ENCODE measurements around the gene MMP17.

DNA sequence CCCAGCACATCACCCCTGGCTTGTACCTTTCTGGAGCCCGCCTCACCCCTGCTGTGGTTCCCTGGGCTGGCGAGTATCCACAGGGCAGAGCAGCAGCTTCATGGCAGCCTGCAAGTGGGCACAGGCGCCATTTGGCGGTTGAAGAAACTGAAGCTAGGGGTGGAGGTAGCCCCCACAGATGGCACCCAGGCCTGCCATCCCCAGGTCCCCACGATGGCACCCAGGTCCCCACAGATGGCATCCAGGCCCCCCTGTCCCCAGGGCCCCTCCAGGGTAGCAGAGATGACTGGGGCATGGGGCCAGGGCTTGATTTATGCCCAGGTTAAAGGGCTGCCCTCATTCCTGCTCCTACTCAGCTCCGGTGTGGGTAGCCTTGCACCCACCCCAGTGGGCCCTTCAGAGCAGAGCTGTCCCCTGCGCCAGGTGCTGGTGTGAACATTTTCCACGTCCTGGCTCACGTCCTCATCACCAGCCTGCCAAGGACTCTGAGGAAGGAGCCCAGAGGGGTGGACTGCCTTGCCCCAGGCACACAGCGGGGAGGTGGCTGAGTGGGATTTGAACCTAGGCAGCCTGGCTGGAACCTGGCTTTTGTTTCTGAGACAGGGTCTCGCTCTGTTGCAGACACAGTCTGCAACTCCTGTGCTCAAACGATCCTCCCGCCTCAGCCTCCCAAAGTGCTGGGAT is 8.7 kb downstream of the MMP17 start:
- TF ChIP-seq, protein P1, sequence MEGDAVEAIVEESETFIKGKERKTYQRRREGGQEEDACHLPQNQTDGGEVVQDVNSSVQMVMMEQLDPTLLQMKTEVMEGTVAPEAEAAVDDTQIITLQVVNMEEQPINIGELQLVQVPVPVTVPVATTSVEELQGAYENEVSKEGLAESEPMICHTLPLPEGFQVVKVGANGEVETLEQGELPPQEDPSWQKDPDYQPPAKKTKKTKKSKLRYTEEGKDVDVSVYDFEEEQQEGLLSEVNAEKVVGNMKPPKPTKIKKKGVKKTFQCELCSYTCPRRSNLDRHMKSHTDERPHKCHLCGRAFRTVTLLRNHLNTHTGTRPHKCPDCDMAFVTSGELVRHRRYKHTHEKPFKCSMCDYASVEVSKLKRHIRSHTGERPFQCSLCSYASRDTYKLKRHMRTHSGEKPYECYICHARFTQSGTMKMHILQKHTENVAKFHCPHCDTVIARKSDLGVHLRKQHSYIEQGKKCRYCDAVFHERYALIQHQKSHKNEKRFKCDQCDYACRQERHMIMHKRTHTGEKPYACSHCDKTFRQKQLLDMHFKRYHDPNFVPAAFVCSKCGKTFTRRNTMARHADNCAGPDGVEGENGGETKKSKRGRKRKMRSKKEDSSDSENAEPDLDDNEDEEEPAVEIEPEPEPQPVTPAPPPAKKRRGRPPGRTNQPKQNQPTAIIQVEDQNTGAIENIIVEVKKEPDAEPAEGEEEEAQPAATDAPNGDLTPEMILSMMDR (IDR thresholded peaks at IDR 0.05; ENCODE audit: poor library complexity, severe bottlenecking) = no peak
- TF ChIP-seq RAD21 (conservative IDR thresholded peaks at IDR 0.05) (no peak), TAF1 (IDR thresholded peaks at IDR 0.05; ENCODE audit: low read depth) (no peak)

Data from neural cell (in vitro differentiated cells).